GM21526 (cell line): ENCODE results near the gene DEFB112.

Source experiments
- ATAC-seq: cut with Tn5 transposase; IDR thresholded peaks from one replicate; pipeline ENCODE4 v1.9.1; 2021; ENCODE audit warnings: moderate library complexity; ENCODE audit not compliant: unreplicated experiment, low FRiP score

The DEFB112 gene

GRCh38 chr6:50003139-50003538 lies 46.6 kb downstream of the DEFB112 start:
- no peak for ATAC-seq

- ATAC-seq = no peak
Observed at GRCh38 chr6:49995278-49995677, 54.5 kb downstream of the DEFB112 start.
